GM12878 (cell line): Measurements from ENCODE around the gene LPCAT3. TPM values are rescaled to one million over a fixed set of nuclear protein-coding genes. Genes with fewer than 3 reads are reported as not detected.

Source experiments
- BCL11A ChIP-seq: IDR thresholded peaks from 2 replicates; pipeline ENCODE4 v1.6.1; 2011; ENCODE audit warnings: low read depth, low read length
- EGR1 ChIP-seq, 2 experiments: IDR thresholded peaks; 1 replicate in 1 of 2; 2 replicates in 1 of 2; pipeline ENCODE4 v1.6.1; 2011 to 2012; ENCODE audit warnings: low read depth in 2 of 2, low read length in 2 of 2, borderline replicate concordance in 1 of 2, mild to moderate bottlenecking in 1 of 2, moderate library complexity in 1 of 2
- FOXK2 ChIP-seq: fragments of 450-650 bp; IDR thresholded peaks from 2 replicates; pipeline ENCODE4 v1.6.1; 2017; ENCODE audit warnings: mild to moderate bottlenecking, moderate library complexity
- HDAC6 ChIP-seq: fragments of 200-600 bp; sonication (generic); IDR thresholded peaks from one replicate; pipeline ENCODE4 v1.8.0; 2017; ENCODE audit warnings: antibody characterized with exemption; ENCODE audit not compliant: unreplicated experiment
- IKZF1 ChIP-seq: fragments of 450-650 bp; conservative IDR thresholded peaks from 2 replicates; pipeline ENCODE4 v1.6.1; 2017; ENCODE audit warnings: antibody characterized with exemption, mild to moderate bottlenecking
- MXI1 ChIP-seq: fragments of 150-350 bp; IDR thresholded peaks from 2 replicates; pipeline ENCODE4 v1.6.1; 2011; ENCODE audit warnings: low read depth, mild to moderate bottlenecking, inconsistent platforms, low read length, improper control_type of control experiment
- NRF1 ChIP-seq: conservative IDR thresholded peaks from 2 replicates; pipeline ENCODE4 v1.6.1; 2011; ENCODE audit warnings: mild to moderate bottlenecking, low read depth, low read length, improper control_type of control experiment
- POLR2AphosphoS5 ChIP-seq: IDR thresholded peaks from 2 replicates; pipeline ENCODE4 v1.6.1; 2011; ENCODE audit warnings: mild to moderate bottlenecking, low read length, inconsistent platforms
- STAT1 ChIP-seq: fragments of 450-650 bp; conservative IDR thresholded peaks from 2 replicates; pipeline ENCODE4 v1.6.1; 2014; ENCODE audit warnings: antibody characterized with exemption, mild to moderate bottlenecking
- ZNF217 ChIP-seq: fragments of 450-650 bp; IDR thresholded peaks from 2 replicates; pipeline ENCODE4 v1.6.1; 2017; ENCODE audit warnings: antibody characterized with exemption, mild to moderate bottlenecking
- polyA plus RNA-seq, 11 experiments: library from polyadenylated mRNA; depleted of rRNA in 4 of 11; unstranded in 6 of 11; stranded (reverse) in 5 of 11; fragments of >200 nt; fragmentation: Nextera tagmentation in 4 of 11; fragmentation: Illumina TruSeq in 1 of 11; extraction: Ambion mirVana in 4 of 11; extraction: Trizol in 1 of 11; gene quantifications; 1 replicate in 1 of 11; 2 replicates in 10 of 11; pipeline versions ENCODE4 v1.2.1 to v1.2.3, GENCODE V29; 2011 to 2016; ENCODE audit warnings: inconsistent platforms in 2 of 11, missing spikeins in 2 of 11, low read depth in 1 of 11
- total RNA-seq, 4 experiments: library from RNA; depleted of rRNA in 3 of 4; stranded (reverse); fragments of >200 nt in 3 of 4; fragmentation: Illumina TruSeq in 1 of 4; extraction: Trizol in 1 of 4; gene quantifications; 2 replicates each; pipeline versions ENCODE4 v1.2.1 to v1.2.3, GENCODE V29; 2013 to 2021
- TF ChIP-seq, protein P1 (sequence below): fragments of 450-650 bp; formaldehyde crosslinking; IDR thresholded peaks from 2 replicates; pipeline ENCODE4 v1.4.0; 2022; ENCODE audit warnings: mild to moderate bottlenecking, moderate library complexity
- TF ChIP-seq, protein P2 (sequence below): fragments of 450-650 bp; IDR thresholded peaks from 2 replicates; pipeline ENCODE4 v1.6.1; 2016; ENCODE audit warnings: mild to moderate bottlenecking
- TF ChIP-seq, protein P3 (sequence below): fragments of 450-650 bp; IDR thresholded peaks from 2 replicates; pipeline ENCODE4 v1.6.1; 2016; ENCODE audit warnings: mild to moderate bottlenecking
- TF ChIP-seq, protein P4 (sequence below): IDR thresholded peaks from 2 replicates; pipeline ENCODE4 v1.6.1; 2011; ENCODE audit warnings: mild to moderate bottlenecking, low read depth, low read length, moderate library complexity; ENCODE audit not compliant: insufficient replicate concordance
- TF ChIP-seq, protein P5 (sequence below): IDR thresholded peaks from 2 replicates; pipeline ENCODE4 v1.6.1; 2011; ENCODE audit warnings: borderline replicate concordance, low read depth, mild to moderate bottlenecking, moderate library complexity, low read length; ENCODE audit not compliant: insufficient read depth, poor library complexity, severe bottlenecking
- TF ChIP-seq, protein P6 (sequence below): fragments of 450-650 bp; IDR thresholded peaks from 2 replicates; pipeline ENCODE4 v1.6.1; 2017; ENCODE audit warnings: mild to moderate bottlenecking, moderate library complexity

LPCAT3 gene
- total and polyA plus RNA-seq, 10 of the 15 experiments (the other 5 are each of a cell fraction or from before 2014, with no cell fraction given): 2.6 to 48.3 (median 23.0) TPM

DNA sequence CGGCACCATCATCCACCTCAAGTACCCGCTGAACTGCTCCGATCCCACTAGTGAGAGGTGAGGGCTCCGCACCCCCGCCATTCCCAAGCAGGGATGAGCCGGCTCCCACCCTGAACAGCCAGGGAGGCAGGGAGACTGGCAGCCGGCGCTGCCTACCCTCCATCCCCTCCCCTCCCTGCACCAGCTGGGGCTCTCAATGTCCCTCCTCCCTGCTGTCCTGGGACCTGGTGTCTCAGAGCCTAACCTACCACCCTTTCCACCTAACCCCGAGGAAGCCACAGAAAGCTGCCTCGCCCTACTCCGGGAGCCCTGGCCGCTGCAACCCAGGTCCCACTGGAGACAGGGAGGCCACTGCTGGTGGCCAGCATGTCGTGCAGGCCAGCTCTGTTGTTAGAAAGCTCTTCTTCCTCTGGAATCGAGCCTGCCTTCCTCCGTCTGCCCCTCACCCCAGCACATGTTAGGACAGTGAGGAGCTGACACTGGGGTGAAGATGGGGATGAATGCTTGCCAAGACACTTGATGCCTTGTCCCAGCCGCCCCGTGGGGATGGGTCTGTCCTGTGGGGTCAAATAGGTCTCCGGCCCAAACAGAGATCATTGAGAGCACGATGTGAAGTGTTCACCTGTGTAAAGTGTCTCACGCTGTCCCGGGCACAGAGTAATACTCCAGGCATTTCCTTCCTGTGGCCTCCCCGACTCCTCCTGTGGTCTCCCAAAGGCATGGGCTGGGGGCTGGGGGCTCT, 66.0 kb downstream of the LPCAT3 start (continued):
- TF ChIP-seq, protein P1, sequence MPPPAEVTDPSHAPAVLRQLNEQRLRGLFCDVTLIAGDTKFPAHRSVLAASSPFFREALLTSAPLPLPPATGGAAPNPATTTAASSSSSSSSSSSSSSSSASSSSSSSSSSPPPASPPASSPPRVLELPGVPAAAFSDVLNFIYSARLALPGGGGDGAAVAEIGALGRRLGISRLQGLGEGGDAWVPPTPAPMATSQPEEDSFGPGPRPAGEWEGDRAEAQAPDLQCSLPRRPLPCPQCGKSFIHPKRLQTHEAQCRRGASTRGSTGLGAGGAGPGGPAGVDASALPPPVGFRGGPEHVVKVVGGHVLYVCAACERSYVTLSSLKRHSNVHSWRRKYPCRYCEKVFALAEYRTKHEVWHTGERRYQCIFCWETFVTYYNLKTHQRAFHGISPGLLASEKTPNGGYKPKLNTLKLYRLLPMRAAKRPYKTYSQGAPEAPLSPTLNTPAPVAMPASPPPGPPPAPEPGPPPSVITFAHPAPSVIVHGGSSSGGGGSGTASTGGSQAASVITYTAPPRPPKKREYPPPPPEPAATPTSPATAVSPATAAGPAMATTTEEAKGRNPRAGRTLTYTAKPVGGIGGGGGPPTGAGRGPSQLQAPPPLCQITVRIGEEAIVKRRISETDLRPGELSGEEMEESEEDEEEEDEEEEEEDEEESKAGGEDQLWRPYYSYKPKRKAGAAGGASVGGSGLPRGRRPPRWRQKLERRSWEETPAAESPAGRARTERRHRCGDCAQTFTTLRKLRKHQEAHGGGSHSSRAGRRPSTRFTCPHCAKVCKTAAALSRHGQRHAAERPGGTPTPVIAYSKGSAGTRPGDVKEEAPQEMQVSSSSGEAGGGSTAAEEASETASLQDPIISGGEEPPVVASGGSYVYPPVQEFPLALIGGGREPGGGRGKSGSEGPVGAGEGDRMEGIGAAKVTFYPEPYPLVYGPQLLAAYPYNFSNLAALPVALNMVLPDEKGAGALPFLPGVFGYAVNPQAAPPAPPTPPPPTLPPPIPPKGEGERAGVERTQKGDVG (CRISPR knock-in tag): no peak
- TF ChIP-seq, protein P2, sequence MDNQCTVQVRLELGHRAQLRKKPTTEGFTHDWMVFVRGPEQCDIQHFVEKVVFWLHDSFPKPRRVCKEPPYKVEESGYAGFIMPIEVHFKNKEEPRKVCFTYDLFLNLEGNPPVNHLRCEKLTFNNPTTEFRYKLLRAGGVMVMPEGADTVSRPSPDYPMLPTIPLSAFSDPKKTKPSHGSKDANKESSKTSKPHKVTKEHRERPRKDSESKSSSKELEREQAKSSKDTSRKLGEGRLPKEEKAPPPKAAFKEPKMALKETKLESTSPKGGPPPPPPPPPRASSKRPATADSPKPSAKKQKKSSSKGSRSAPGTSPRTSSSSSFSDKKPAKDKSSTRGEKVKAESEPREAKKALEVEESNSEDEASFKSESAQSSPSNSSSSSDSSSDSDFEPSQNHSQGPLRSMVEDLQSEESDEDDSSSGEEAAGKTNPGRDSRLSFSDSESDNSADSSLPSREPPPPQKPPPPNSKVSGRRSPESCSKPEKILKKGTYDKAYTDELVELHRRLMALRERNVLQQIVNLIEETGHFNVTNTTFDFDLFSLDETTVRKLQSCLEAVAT: peak; percentile 9; the same call in 1 of the 2 replicates
- TF ChIP-seq ZNF217: no peak
- peak; percentile 8; the same call in 1 of the 2 replicates for TF ChIP-seq POLR2AphosphoS5
- TF ChIP-seq, protein P3, sequence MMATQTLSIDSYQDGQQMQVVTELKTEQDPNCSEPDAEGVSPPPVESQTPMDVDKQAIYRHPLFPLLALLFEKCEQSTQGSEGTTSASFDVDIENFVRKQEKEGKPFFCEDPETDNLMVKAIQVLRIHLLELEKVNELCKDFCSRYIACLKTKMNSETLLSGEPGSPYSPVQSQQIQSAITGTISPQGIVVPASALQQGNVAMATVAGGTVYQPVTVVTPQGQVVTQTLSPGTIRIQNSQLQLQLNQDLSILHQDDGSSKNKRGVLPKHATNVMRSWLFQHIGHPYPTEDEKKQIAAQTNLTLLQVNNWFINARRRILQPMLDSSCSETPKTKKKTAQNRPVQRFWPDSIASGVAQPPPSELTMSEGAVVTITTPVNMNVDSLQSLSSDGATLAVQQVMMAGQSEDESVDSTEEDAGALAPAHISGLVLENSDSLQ: no peak
- TF ChIP-seq, protein P4, sequence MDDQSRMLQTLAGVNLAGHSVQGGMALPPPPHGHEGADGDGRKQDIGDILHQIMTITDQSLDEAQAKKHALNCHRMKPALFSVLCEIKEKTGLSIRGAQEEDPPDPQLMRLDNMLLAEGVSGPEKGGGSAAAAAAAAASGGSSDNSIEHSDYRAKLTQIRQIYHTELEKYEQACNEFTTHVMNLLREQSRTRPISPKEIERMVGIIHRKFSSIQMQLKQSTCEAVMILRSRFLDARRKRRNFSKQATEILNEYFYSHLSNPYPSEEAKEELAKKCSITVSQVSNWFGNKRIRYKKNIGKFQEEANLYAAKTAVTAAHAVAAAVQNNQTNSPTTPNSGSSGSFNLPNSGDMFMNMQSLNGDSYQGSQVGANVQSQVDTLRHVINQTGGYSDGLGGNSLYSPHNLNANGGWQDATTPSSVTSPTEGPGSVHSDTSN: peak; percentile 4
- TF ChIP-seq FOXK2: no peak
- TF ChIP-seq MXI1: no peak
- no peak for TF ChIP-seq STAT1
- no peak for TF ChIP-seq EGR1 (IDR thresholded peaks at IDR 0.05; ENCODE audit: borderline replicate concordance in 1 of 2, low read depth in 2 of 2, low read length in 2 of 2)
- TF ChIP-seq NRF1: no peak
- no peak for TF ChIP-seq BCL11A
- TF ChIP-seq, protein P5, sequence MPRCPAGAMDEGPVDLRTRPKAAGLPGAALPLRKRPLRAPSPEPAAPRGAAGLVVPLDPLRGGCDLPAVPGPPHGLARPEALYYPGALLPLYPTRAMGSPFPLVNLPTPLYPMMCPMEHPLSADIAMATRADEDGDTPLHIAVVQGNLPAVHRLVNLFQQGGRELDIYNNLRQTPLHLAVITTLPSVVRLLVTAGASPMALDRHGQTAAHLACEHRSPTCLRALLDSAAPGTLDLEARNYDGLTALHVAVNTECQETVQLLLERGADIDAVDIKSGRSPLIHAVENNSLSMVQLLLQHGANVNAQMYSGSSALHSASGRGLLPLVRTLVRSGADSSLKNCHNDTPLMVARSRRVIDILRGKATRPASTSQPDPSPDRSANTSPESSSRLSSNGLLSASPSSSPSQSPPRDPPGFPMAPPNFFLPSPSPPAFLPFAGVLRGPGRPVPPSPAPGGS: no peak
- TF ChIP-seq, protein P6, sequence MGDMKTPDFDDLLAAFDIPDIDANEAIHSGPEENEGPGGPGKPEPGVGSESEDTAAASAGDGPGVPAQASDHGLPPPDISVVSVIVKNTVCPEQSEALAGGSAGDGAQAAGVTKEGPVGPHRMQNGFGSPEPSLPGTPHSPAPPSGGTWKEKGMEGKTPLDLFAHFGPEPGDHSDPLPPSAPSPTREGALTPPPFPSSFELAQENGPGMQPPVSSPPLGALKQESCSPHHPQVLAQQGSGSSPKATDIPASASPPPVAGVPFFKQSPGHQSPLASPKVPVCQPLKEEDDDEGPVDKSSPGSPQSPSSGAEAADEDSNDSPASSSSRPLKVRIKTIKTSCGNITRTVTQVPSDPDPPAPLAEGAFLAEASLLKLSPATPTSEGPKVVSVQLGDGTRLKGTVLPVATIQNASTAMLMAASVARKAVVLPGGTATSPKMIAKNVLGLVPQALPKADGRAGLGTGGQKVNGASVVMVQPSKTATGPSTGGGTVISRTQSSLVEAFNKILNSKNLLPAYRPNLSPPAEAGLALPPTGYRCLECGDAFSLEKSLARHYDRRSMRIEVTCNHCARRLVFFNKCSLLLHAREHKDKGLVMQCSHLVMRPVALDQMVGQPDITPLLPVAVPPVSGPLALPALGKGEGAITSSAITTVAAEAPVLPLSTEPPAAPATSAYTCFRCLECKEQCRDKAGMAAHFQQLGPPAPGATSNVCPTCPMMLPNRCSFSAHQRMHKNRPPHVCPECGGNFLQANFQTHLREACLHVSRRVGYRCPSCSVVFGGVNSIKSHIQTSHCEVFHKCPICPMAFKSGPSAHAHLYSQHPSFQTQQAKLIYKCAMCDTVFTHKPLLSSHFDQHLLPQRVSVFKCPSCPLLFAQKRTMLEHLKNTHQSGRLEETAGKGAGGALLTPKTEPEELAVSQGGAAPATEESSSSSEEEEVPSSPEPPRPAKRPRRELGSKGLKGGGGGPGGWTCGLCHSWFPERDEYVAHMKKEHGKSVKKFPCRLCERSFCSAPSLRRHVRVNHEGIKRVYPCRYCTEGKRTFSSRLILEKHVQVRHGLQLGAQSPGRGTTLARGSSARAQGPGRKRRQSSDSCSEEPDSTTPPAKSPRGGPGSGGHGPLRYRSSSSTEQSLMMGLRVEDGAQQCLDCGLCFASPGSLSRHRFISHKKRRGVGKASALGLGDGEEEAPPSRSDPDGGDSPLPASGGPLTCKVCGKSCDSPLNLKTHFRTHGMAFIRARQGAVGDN: no peak; the same call in 1 of the 2 replicates
- peak; percentile 29; the same call in 1 of the 2 replicates for TF ChIP-seq IKZF1
- peak; percentile 16 for TF ChIP-seq HDAC6
